C4-2B (cell line): ENCODE measurements around the gene LRRC4.

ENCODE experiments used
- ZFX ChIP-seq: fragments of 450-650 bp; IDR thresholded peaks from 2 replicates; pipeline ENCODE4 v1.6.1; 2017
- TF ChIP-seq, protein P1 (sequence below): fragments of 450-650 bp; conservative IDR thresholded peaks from 2 replicates; pipeline ENCODE4 v1.5.1; 2017; ENCODE audit warnings: mild to moderate bottlenecking

DNA sequence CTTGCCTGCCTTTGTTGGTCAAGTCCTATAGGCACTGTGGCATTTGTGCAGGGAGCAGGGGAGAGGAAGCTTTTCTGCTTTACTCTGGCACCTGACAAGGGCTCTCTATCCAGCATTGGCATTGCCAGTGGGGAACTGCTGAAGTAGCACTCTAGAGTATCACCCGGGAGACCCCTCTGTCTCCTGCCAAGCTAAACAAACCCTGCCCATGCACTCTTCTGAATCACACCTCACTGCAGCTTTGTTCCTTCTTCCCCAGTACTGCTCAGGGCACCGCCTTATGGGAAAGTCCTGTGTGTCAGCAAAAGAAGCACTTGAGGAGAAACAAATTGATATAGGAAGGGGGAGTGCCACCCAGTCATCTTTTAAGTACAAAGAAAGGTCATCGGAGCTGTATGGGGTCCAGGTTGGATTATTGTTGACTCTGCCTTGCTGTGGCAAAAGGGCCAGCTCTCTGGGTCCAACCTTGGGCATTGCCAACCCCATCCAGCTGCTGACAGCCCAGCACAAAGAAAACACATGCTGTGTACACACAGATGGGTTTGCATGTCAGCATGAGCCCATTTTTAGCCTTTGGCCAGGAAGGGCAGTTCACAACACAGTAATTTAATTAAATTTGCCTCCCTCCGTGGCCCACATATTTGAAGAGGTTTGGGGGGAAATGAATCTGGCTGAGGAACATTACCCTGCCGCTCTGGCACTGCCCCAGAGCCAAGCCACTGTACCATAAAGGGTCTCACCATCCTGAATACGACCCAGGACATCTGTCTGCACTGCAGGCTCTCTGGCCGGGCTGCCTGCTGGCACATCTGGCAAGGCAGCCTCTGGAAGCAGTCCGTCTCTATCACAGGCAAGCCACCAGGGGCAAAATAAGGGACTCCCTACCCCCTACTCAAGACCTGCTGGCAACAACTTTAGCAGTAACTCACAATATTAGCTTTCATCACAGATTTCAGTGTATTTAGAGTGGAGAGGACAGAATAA is 13.1 kb downstream of the LRRC4 start:
- TF ChIP-seq, protein P1, sequence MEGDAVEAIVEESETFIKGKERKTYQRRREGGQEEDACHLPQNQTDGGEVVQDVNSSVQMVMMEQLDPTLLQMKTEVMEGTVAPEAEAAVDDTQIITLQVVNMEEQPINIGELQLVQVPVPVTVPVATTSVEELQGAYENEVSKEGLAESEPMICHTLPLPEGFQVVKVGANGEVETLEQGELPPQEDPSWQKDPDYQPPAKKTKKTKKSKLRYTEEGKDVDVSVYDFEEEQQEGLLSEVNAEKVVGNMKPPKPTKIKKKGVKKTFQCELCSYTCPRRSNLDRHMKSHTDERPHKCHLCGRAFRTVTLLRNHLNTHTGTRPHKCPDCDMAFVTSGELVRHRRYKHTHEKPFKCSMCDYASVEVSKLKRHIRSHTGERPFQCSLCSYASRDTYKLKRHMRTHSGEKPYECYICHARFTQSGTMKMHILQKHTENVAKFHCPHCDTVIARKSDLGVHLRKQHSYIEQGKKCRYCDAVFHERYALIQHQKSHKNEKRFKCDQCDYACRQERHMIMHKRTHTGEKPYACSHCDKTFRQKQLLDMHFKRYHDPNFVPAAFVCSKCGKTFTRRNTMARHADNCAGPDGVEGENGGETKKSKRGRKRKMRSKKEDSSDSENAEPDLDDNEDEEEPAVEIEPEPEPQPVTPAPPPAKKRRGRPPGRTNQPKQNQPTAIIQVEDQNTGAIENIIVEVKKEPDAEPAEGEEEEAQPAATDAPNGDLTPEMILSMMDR, result no peak
- no peak for TF ChIP-seq ZFX
